Large intestine (tissue), 3 donors: ENCODE data around the gene CADM1. TPM values are rescaled to one million over a fixed set of nuclear protein-coding genes. Genes with fewer than 3 reads are reported as not detected.

Source experiments
- DNase-seq, 2 donors: peaks; one replicate each; pipeline versions ENCODE4 v3.0.0 to v3.0.0-alpha.2; 2013
- H3K27ac ChIP-seq: one replicate; pipeline ENCODE4 v1.5.1; 2013; ENCODE audit warnings: low read length
- H3K27me3 ChIP-seq: 2 replicates; pipeline ENCODE4 v1.6.1; 2013; ENCODE audit warnings: low read length; ENCODE audit not compliant: control insufficient read depth, insufficient read depth
- H3K36me3 ChIP-seq: 2 replicates; pipeline ENCODE4 v1.6.1; 2013; ENCODE audit warnings: low read length; ENCODE audit not compliant: control insufficient read depth, insufficient read depth
- H3K4me1 ChIP-seq: one replicate; pipeline ENCODE4 v1.6.1; 2013; ENCODE audit warnings: low read length; ENCODE audit not compliant: control insufficient read depth, insufficient read depth
- H3K4me3 ChIP-seq: one replicate; pipeline ENCODE4 v1.5.1; 2013; ENCODE audit warnings: low read length
- H3K9me3 ChIP-seq: one replicate; pipeline ENCODE4 v1.6.1; 2013; ENCODE audit warnings: mild to moderate bottlenecking, low read depth, low read length, moderate library complexity; ENCODE audit not compliant: control insufficient read depth
- WGBS: methylation state at CpG from one replicate; pipeline ENCODE4 v1.1.5; 2013; ENCODE audit warnings: low lambda C conversion rate; ENCODE audit not compliant: insufficient coverage; 5-methylcytosine and 5-hydroxymethylcytosine counted together
- polyA plus RNA-seq: library from polyadenylated mRNA; unstranded; fragments of 120-200 nt; gene quantifications from one replicate; pipeline ENCODE4 v1.2.1, GENCODE V29; 2013

The CADM1 gene
- polyA plus RNA-seq, 1 donor = 32.7 TPM

DNA sequence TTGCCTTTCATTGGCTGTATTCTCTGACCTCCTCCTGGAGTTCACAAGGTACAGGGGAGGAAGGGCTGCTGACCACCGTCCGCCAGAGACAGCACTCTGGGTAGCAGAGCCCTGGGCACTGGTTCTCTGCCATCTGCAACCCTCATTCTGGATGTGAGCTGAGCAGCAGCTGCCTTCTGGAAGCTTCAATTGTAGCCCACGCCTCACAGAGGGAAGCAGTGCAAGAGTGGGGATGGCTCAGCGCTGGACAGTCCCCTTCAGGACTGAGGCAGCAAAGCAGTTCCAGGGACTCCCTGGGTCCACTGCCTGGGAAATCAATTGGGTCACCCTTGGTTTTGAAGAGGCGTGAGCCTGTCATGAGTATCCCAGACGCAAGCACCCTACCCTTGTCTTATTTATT lies 346.2 kb downstream of the CADM1 start:
- H3K4me1 ChIP-seq = no peaks in the 10 kb centered on the region
- no peaks in the 10 kb centered on the region for H3K27me3 ChIP-seq
- H3K27ac ChIP-seq = no peak overlapping the region
- no peak for DNase-seq
- H3K9me3 ChIP-seq = peaks cover 3% of the 10 kb centered on the region
- H3K4me3 ChIP-seq = no peak overlapping the region
- no CpG with 5 or more reads among the region's 6 CpGs for WGBS
- H3K36me3 ChIP-seq = no peaks in the 10 kb centered on the region

DNA sequence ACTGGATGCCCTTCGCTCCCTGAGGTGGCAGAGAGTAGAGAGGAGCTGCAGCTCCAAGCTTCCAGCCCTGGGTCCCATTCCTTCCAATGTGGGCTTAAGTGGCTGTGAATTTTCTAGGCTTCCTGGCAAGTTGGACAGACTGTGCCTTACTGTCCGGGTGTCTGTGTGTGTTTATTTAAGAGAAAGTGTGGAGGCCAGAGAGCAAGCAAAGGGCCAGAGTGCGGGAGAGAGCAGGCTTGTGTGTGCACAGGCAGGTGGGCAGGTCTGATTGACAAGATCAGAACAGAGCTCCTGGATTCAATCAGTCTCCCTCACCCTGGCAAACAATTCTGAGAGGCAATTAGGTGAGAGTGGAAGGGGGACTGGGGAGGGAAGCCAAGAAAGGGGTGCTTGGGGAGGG lies 347.0 kb downstream of the CADM1 start:
- peaks cover 3% of the 10 kb centered on the region for H3K9me3 ChIP-seq
- no peak overlapping the region for H3K4me3 ChIP-seq
- no peaks in the 10 kb centered on the region for H3K4me1 ChIP-seq
- H3K36me3 ChIP-seq = no peaks in the 10 kb centered on the region
- no peak for DNase-seq
- WGBS = no CpG with 5 or more reads among the region's 3 CpGs
- no peak overlapping the region for H3K27ac ChIP-seq
- no peaks in the 10 kb centered on the region for H3K27me3 ChIP-seq

DNA sequence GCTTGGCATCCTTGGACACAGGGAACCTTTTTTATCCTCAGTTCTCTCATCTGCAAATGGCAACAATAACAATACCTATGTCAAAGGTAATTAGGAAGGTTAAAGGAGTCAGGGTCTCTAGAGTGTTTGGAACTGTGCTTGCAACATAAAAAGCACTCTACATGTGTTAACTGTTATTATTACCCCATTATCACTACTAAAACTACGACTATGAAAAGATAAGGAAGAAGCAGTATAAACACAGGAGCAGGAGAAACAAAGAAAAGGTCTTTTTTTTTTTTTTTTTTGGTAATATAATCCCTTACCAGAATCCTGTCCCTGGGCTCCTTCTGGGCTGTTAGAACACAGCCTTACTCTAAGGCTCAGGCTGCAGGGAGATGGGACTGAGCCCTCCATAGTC lies 348.2 kb downstream of the CADM1 start:
- Histone ChIP-seq H3K27ac (no peak overlapping the region), H3K27me3 (no peaks in the 10 kb centered on the region), H3K4me1 (no peaks in the 10 kb centered on the region), H3K36me3 (no peaks in the 10 kb centered on the region), H3K4me3 (no peak overlapping the region), H3K9me3 (peaks cover 3% of the 10 kb centered on the region)
- no CpG with 5 or more reads among the region's 1 CpG for WGBS
- no peak for DNase-seq

DNA sequence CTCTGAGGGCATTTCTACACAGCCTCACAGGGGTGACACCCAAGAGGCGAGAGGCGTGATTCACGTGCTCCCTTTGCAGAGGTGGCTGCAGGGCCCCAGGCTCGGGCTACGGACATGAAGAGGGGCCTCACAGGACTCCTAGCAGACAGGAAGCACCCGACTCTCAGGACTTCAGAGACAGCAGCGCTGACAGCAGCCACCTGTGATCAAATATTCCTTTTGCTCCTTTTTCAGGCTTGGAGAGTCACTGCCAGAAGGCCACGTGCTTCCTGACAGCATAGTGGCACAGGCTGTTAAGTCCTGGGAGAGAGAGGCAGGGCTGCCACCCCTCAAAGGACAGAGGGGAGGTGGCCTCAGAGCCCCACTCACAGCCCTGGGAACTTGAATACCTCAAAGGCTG lies 348.9 kb downstream of the CADM1 start:
- H3K9me3 ChIP-seq = peaks cover 3% of the 10 kb centered on the region
- no peak overlapping the region for H3K27ac ChIP-seq
- no CpG with 5 or more reads among the region's 8 CpGs for WGBS
- DNase-seq = no peak
- no peaks in the 10 kb centered on the region for H3K36me3 ChIP-seq
- no peak overlapping the region for H3K4me3 ChIP-seq
- H3K27me3 ChIP-seq = no peaks in the 10 kb centered on the region
- H3K4me1 ChIP-seq = no peaks in the 10 kb centered on the region

DNA sequence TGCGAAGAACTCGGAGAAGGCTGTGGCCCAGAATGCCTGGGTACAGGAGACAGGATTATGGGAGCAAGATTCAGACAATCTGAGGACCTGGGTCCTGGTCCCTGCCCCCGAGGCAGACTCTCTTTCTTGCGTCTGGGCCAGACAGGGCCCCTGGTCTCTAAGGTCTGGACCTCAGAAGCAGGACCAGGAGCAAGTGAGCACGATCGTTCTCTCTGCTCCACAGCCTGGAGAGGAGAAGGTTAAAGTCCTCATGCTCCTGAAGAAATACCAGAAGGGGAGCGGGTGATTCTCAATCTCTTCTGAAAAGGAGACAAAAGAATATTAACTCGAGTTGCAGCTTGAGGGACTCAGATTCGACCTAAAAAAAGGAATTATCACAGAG lies 349.9 kb downstream of the CADM1 start:
- Histone ChIP-seq H3K36me3 (no peaks in the 10 kb centered on the region), H3K9me3 (peaks cover 3% of the 10 kb centered on the region), H3K4me1 (no peaks in the 10 kb centered on the region), H3K4me3 (no peak overlapping the region), H3K27ac (no peak overlapping the region), H3K27me3 (no peaks in the 10 kb centered on the region)
- no peak for DNase-seq
- WGBS = 70% methylated on average over 5 of the region's 9 CpGs

DNA sequence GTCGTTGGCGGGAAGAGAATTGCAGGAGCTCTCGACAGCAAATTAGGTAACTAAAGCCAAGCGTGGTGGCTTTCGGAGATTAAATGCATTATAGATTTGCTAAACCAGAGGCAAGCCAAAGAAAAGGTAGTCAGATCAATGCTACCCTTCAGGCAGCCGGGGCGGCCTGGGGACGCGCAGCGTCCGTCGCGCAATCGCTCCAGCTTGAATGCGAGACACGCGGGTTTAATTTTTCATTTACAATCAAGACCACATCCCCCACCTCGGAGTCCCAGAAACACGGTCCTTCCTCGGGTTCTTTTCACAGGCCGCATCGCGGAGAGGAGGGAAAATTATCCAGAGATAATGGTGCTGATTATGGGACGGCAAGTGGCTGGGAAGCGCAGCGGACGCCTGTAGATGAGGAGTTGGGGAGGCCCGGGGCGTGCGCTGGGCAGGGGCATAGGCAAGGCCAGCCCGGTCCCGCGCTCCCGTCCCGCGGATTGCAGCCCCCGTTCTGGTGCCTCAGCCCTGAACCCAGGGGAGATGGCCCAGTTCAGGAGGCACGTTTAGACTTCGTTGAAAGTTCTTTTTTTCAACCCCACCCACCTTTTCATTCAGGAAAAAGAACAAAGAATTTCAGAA lies 350.4 kb downstream of the CADM1 start:
- DNase-seq = no peak
- WGBS = 94% methylated on average over 15 of the region's 39 CpGs
- Histone ChIP-seq H3K4me3 (no peak overlapping the region), H3K4me1 (no peaks in the 10 kb centered on the region), H3K36me3 (no peaks in the 10 kb centered on the region), H3K9me3 (peaks cover 3% of the 10 kb centered on the region), H3K27me3 (no peaks in the 10 kb centered on the region), H3K27ac (no peak overlapping the region)

DNA sequence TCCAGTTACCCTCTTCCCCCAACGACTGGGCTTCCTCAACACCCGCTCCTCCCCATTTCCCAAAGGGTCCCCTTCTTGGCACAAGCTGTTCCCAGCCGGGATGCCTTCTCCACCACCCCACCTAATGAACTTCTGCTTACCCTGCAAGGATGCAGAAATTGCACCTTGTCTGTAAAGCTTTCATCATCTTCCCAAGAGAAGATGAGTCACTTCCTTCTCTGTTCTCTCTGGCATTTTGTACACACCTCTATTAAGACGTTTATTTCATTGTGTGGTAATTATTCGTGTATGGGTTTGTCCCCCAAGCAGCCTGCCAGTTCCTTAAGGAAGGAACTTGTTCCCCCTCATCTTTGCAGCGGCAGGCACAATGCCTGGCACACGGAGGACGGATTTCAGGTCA lies 351.1 kb downstream of the CADM1 start:
- Histone ChIP-seq H3K36me3 (no peaks in the 10 kb centered on the region), H3K4me1 (no peaks in the 10 kb centered on the region), H3K4me3 (no peak overlapping the region), H3K9me3 (peaks cover 3% of the 10 kb centered on the region), H3K27me3 (no peaks in the 10 kb centered on the region), H3K27ac (no peak overlapping the region)
- 60% methylated on average over 1 of the region's 8 CpGs for WGBS
- no peak for DNase-seq

DNA sequence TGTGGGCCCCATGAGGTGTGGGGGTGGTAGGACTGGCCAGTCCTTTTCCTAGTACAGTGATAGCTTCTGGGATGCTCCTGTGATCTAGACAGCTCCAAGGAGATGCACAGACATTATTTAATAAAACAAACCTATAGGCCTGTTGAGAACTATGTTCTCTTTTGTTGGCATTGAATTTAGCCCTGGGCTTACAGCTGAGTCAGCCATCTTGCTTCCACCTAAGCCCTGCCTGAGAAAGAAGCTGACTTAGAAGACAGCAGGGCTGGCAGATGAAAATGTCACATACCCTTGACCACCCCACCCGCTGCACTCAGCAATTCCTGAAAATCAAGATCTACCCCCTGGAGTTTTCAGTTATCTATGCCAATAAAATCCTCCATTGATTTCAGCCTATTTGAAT lies 353.2 kb downstream of the CADM1 start:
- no peaks in the 10 kb centered on the region for H3K4me1 ChIP-seq
- no peak overlapping the region for H3K27ac ChIP-seq
- no peaks in the 10 kb centered on the region for H3K27me3 ChIP-seq
- H3K36me3 ChIP-seq = no peaks in the 10 kb centered on the region
- H3K4me3 ChIP-seq = no peak overlapping the region
- H3K9me3 ChIP-seq = peaks cover 3% of the 10 kb centered on the region
- no CpG with 5 or more reads among the region's 1 CpG for WGBS
- no peak for DNase-seq

DNA sequence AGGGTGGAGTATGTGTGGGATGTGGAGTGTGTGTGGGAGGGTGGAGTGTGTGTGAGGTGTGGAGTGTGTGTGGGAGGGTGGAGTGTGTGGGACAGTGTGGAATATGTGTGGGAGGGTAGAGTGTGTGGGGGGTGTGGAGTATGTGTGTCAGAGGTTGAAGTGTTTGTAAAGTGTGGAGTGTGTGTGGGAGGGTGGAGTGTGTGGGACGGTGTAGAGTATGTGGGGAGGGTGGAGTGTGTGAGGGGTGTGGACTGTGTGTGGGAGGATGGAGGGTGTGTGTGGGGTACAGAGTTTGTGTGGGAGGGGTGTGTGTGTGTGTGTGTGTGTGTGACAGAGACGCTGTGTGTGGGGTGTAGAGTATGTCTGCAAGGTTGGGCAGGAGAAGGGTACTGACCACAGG lies 355.5 kb downstream of the CADM1 start:
- H3K4me3 ChIP-seq = no peak overlapping the region
- no peak overlapping the region for H3K27ac ChIP-seq
- no CpG with 5 or more reads among the region's 2 CpGs for WGBS
- H3K27me3 ChIP-seq = no peaks in the 10 kb centered on the region
- H3K36me3 ChIP-seq = no peaks in the 10 kb centered on the region
- H3K9me3 ChIP-seq = no peaks in the 10 kb centered on the region
- H3K4me1 ChIP-seq = no peaks in the 10 kb centered on the region
- no peak for DNase-seq

DNA sequence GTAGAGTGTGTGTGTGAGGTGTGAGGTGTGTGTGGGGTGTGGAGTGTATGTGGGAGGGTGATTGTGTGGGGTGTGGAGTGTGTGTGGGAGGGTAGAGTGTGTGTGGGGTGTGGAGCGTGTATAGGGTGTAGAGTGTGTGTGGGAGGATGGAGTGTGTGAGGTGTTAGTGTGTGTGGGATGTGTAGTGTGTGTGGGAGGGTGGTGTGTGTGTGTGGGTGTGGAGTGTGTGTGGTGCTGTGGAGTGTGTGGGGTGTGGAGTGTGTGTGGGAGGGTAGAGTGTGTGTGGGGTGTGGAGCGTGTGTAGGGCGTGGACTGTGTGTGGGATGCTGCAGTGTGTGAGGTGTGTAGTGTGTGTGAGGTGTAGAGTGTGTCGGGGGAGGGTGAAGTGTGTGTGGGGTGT lies 356.1 kb downstream of the CADM1 start:
- Histone ChIP-seq H3K27ac (no peak overlapping the region), H3K27me3 (no peaks in the 10 kb centered on the region), H3K4me3 (no peak overlapping the region), H3K4me1 (no peaks in the 10 kb centered on the region), H3K36me3 (no peaks in the 10 kb centered on the region), H3K9me3 (no peaks in the 10 kb centered on the region)
- no peak for DNase-seq
- 93% methylated on average over 3 of the region's 4 CpGs for WGBS

DNA sequence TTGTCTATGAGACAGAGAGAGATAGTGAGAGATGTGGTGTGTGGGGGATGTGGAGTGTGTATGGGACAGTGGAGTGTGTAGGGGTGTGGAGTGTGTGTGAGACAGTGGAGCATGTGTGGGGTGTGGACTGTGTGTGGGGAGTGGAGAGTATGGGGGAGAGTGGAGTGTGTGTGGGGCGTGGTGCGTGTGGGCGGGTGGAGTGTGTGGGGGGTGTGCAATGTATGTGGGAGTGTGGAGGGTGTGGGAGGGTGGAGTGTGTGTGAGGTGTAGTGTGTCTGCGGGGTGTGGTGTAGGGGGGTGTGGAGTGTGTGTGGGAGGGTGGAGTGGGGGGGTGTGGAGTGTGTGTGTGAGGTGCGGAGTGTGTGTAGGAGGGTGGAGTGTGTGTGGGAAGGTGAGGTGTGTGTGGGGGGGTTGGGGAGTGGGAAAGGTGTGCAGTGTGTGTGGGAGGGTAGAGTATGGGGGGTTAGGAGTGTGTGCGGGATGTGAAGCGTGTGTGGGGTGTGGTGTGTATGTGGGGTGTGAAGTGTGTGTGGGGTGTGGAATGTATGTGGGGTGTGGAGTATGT lies 356.9 kb downstream of the CADM1 start:
- Histone ChIP-seq H3K9me3 (no peaks in the 10 kb centered on the region), H3K36me3 (no peaks in the 10 kb centered on the region), H3K4me3 (no peak overlapping the region), H3K27ac (no peak overlapping the region), H3K27me3 (no peaks in the 10 kb centered on the region), H3K4me1 (no peaks in the 10 kb centered on the region)
- no peak for DNase-seq
- WGBS = 94% methylated on average over 2 of the region's 7 CpGs
